Measurements from ENCODE around the gene CCSAP.
"Not testable (repeated sequence)": the region's sequence is repeated elsewhere in the genome, so short reads cannot be mapped to it uniquely, and the experiment has no call there.

Gene CCSAP

GRCh38 chr1:229364207-229365065 lies 21.6 kb upstream of the CCSAP start:
- no peak for DNase-seq

GRCh38 chr1:229363723-229364122 lies 20.9 kb upstream of the CCSAP start:
- DNase-seq = no peak

GRCh38 chr1:229360420-229360819 lies 17.6 kb upstream of the CCSAP start:
- no peak for DNase-seq

- no peak for DNase-seq
These were observed 12.8 kb upstream of the CCSAP start for GRCh38 chr1:229355661-229356060.

GRCh38 chr1:229354226-229354625 lies 11.4 kb upstream of the CCSAP start:
- DNase-seq = no peak

- DNase-seq = no peak
These were observed 10.1 kb upstream of the CCSAP start for GRCh38 chr1:229352975-229353374.

- DNase-seq = no peak
These were observed 6.9 kb upstream of the CCSAP start for GRCh38 chr1:229349463-229350385.

- DNase-seq = no peak
These were observed 4.7 kb upstream of the CCSAP start for GRCh38 chr1:229347528-229347927.

GRCh38 chr1:229344937-229345684 lies 2.3 kb upstream of the CCSAP start:
- no peak for DNase-seq

GRCh38 chr1:229344139-229344538 lies 1.3 kb upstream of the CCSAP start:
- DNase-seq = no peak

GRCh38 chr1:229341774-229342655 lies 832 bp downstream of the CCSAP start:
- peak; percentile 86 for DNase-seq

GRCh38 chr1:229340496-229340895 lies 2.4 kb downstream of the CCSAP start:
- no peak for DNase-seq

GRCh38 chr1:229339520-229339919 lies 3.3 kb downstream of the CCSAP start:
- DNase-seq = no peak

GRCh38 chr1:229339086-229339485 lies 3.8 kb downstream of the CCSAP start:
- no peak for DNase-seq

GRCh38 chr1:229336345-229336744 lies 6.5 kb downstream of the CCSAP start:
- DNase-seq = peak; percentile 12

GRCh38 chr1:229334716-229335115 lies 8.1 kb downstream of the CCSAP start:
- no peak for DNase-seq

- DNase-seq = no peak
These were observed 8.6 kb downstream of the CCSAP start for GRCh38 chr1:229334269-229334668.

GRCh38 chr1:229328598-229329362 lies 14.1 kb downstream of the CCSAP start:
- DNase-seq = no peak

GRCh38 chr1:229327765-229328164 lies 15.1 kb downstream of the CCSAP start:
- DNase-seq = not testable (repeated sequence)

GRCh38 chr1:229326601-229327000 lies 16.2 kb downstream of the CCSAP start:
- DNase-seq = no peak

- DNase-seq = no peak
These were observed 16.9 kb downstream of the CCSAP start for GRCh38 chr1:229325853-229326487.

Data from NCI-H345 (cell line).